Body of pancreas (tissue), 4 donors: Measurements from ENCODE around the gene ADAM33. TPM values are rescaled to one million over a fixed set of nuclear protein-coding genes. Genes with fewer than 3 reads are reported as not detected.

ENCODE experiments used
- ATAC-seq: fragments of 150-250 bp; one replicate; pipeline ENCODE4 v1.9.1; 2016
- DNase-seq, 4 donors: peaks; one replicate each; pipeline ENCODE4 v3.0.0-alpha.2; 2019
- H3K27ac ChIP-seq, 4 donors: fragments of 200-600 bp; sonication (generic); 1 replicate in 3 of 4; 2 replicates in 1 of 4; pipeline versions ENCODE4 v1.5.1 to v1.6.1; 2016 to 2019; ENCODE audit warnings: mild to moderate bottlenecking in 1 of 4, mixed read lengths in 1 of 4, moderate library complexity in 1 of 4
- H3K27me3 ChIP-seq, 2 donors: fragments of 200-600 bp; sonication (generic); one replicate each; pipeline ENCODE4 v1.6.0; 2016; ENCODE audit warnings: mild to moderate bottlenecking in 1 of 2
- H3K36me3 ChIP-seq, 2 donors: fragments of 200-600 bp; sonication (generic); replicated peaks in 1 of 2; 2 replicates each; pipeline ENCODE4 v1.5.1; 2016; ENCODE audit warnings: low read depth in 2 of 2; ENCODE audit not compliant: insufficient read depth in 1 of 2
- H3K4me1 ChIP-seq: fragments of 200-600 bp; sonication (generic); one replicate; pipeline ENCODE4 v1.6.0; 2016
- H3K4me3 ChIP-seq, 2 donors: fragments of 200-600 bp; sonication (generic); 1 replicate in 1 of 2; 2 replicates in 1 of 2; pipeline ENCODE4 v1.5.1; 2016 to 2019
- H3K9me3 ChIP-seq, 3 donors: fragments of 200-600 bp; sonication (generic); 1 replicate in 2 of 3; 2 replicates in 1 of 3; pipeline ENCODE4 v1.5.1; 2016
- POLR2A ChIP-seq, 3 donors: fragments of 450-650 bp; IDR thresholded peaks; one replicate each; pipeline ENCODE4 v1.6.1; 2016; ENCODE audit warnings: antibody characterized with exemption in 3 of 3, mild to moderate bottlenecking in 2 of 3
- WGBS, 2 donors: methylation state at CpG; one replicate each; pipeline ENCODE4 v1.1.5; 2017; 5-methylcytosine and 5-hydroxymethylcytosine counted together
- intact Hi-C: fragments of 100-400 bp; cut with DNase I; formaldehyde crosslinking; loops from one replicate; pipeline ENCODE4 v1.15.1; 2023
- total RNA-seq, 2 donors: library from RNA; depleted of rRNA; stranded (reverse); fragments of >200 nt; gene quantifications; one replicate each; pipeline ENCODE4 v1.1.0, GENCODE V29; 2016
- TF ChIP-seq, protein P1 (sequence below), 7 experiments: fragments of 450-650 bp in 4 of 7; fragments of 200-600 bp in 3 of 7; sonication (generic) in 3 of 7; IDR thresholded peaks; one replicate each; pipeline ENCODE4 v1.5.1; 2016 to 2019; ENCODE audit warnings: antibody characterized with exemption in 7 of 7

Gene ADAM33
- total RNA-seq, 2 donors from 2014 or later: 11.2 to 29.0 TPM

DNA sequence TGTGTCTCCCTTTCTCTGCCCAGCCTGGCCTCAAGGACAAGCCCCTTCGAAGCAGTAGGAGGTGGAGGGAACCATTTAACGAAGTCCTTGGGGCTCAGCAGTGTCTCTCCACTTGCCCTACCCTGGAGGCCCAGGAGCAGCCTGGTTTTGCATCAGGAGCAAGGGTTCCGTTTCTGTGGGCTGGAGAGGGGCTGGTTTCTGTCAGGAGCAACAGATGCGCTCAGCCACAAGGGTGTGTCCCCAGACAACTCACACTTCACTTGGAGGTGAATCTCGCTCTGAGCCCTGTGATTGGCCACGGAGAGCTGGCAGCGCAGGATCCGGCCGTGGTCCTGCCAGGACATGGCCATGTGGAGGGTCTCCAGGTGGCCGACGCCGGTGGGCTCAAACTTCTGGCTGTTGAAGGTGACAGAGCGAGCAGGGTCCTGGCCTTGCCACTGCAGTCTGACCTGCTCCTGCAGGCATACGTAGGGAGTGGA, 23.7 kb upstream of the ADAM33 start:
- H3K4me1 ChIP-seq: no peaks in the 10 kb centered on the region
- no peak overlapping the region for H3K27ac ChIP-seq
- TF ChIP-seq, protein P1, sequence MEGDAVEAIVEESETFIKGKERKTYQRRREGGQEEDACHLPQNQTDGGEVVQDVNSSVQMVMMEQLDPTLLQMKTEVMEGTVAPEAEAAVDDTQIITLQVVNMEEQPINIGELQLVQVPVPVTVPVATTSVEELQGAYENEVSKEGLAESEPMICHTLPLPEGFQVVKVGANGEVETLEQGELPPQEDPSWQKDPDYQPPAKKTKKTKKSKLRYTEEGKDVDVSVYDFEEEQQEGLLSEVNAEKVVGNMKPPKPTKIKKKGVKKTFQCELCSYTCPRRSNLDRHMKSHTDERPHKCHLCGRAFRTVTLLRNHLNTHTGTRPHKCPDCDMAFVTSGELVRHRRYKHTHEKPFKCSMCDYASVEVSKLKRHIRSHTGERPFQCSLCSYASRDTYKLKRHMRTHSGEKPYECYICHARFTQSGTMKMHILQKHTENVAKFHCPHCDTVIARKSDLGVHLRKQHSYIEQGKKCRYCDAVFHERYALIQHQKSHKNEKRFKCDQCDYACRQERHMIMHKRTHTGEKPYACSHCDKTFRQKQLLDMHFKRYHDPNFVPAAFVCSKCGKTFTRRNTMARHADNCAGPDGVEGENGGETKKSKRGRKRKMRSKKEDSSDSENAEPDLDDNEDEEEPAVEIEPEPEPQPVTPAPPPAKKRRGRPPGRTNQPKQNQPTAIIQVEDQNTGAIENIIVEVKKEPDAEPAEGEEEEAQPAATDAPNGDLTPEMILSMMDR (IDR thresholded peaks at IDR 0.05): no peak
- TF ChIP-seq POLR2A (IDR thresholded peaks at IDR 0.05): no peak
- no peaks in the 10 kb centered on the region for H3K27me3 ChIP-seq
- no peak overlapping the region for H3K4me3 ChIP-seq
- intact Hi-C loops: no loop called here
- no peaks in the 10 kb centered on the region for H3K9me3 ChIP-seq
- DNase-seq (no peak), ATAC-seq (no peak)
- no peaks in the 10 kb centered on the region for H3K36me3 ChIP-seq
- WGBS, 2 donors: 62 to 78% methylated on average over 2 to 14 of the region's 14 CpGs

DNA sequence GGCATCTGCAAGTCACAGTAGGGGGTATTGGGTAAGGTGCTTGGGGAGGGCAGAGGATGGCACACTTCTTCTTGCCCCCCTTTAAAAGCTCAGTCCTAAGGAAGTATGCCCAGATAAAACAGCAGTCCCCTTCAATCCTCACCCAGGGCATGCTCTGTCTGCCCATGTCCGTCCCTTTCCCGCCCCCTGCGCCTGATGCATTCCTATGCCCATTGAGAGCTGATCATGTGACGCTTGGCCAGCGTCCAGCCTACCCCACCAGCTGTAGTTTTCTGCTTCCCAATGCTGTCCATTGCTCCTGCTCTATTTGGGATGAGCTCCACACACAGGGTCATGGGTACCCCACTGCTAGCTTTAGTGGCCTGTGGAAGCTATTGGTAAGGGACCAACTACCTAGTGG, 22.3 kb upstream of the ADAM33 start:
- intact Hi-C loops: no loop called here
- ATAC-seq: no peak
- Histone ChIP-seq H3K36me3 (no peaks in the 10 kb centered on the region), H3K4me3 (no peak overlapping the region), H3K9me3 (no peaks in the 10 kb centered on the region), H3K27me3 (no peaks in the 10 kb centered on the region), H3K27ac (no peak overlapping the region), H3K4me1 (no peaks in the 10 kb centered on the region)
- DNase-seq: no peak
- TF ChIP-seq POLR2A (IDR thresholded peaks at IDR 0.05): no peak
- TF ChIP-seq, protein P1 (IDR thresholded peaks at IDR 0.05): no peak
- WGBS, 2 donors: 70 to 76% methylated on average over 5 of the region's 5 CpGs

DNA sequence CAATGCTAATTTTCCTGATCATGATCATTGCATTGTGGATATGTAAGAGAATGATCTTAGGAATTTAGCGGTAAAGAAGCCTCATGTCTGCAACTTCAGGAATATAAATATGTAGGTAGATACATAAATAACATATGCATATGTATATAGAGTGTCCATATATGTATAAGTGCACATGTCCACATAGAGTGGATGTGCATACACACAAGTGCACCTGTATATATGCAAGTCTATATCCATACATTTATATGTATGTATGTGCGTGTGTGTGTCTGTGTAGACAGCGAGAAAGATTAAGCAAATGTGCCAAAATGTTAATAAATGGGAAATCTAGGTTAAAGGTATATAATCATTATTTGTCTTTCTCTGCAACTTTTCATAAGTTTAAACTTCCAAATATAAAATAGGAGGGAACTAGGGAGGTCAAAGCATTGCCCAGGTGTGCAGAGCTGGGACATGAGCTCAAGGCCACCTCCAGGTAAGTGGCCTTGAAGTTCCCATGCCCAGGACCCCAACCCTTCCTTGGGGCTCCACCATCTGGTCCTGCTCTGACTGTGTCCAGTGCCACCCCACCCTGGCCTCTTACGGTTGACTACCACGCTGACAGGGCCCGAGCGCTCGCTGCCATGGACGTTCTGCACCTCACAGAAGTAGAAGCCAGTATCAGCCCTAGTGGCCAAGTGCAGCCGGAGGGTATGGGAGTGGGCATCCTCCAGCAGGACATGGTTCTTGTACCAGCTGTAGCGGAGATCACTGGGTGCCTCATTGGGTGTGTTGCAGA, 21.0 kb upstream of the ADAM33 start:
- WGBS, 2 donors: 89 to 91% methylated on average over 3 to 11 of the region's 11 CpGs
- intact Hi-C loops: no loop called here
- H3K27me3 ChIP-seq: no peaks in the 10 kb centered on the region
- H3K27ac ChIP-seq: no peak overlapping the region
- no peaks in the 10 kb centered on the region for H3K36me3 ChIP-seq
- ATAC-seq (peak; percentile 15), DNase-seq (no peak)
- TF ChIP-seq, protein P1 (IDR thresholded peaks at IDR 0.05): no peak
- TF ChIP-seq POLR2A (IDR thresholded peaks at IDR 0.05): no peak
- H3K9me3 ChIP-seq: no peaks in the 10 kb centered on the region
- no peaks in the 10 kb centered on the region for H3K4me1 ChIP-seq
- H3K4me3 ChIP-seq: no peak overlapping the region

DNA sequence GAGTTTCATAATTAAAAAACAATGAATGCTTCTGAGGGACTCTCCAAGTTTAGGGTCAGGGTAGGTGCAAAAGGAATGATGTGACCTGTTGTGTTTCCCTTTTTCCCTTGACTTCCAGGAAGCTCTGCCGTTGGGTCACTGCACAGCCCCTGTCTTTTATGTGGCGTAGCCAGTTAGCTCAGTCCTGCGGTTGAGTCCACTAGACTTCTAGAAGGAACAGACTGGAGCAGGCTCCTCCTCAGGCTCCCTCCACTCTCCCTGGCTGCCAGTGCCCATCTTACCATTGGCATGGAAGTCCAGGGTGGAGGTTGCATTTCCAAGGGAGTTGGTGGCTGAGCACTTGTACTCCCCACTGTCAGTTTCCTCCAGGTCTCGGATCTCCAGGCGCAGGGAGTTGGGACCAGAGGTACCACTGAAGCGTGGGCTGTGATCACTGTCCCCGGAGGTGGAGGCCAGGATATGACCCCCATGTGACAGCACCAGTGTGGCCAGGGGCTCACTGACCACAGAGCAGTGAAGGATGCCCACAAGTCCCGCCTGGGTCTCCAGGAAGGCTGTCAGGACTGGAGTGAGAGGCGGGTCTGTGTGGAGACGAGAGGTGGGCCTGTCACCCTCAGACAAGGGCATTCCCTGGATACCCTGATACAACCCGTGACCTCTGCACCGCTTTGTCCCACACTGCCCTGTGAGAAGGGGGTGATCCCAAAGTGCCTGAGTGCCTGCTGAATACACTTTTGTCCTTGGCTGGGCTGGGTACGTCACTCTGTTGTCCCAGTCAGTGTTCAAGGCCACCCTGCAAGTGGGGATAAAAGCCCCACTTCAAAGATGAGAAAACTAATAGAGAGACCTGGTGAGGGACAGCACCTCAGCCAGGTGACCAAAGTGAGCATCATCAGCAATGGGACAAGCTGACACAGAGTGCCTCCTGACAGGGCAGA, 19.5 kb upstream of the ADAM33 start:
- H3K4me3 ChIP-seq: no peak overlapping the region
- WGBS, 2 donors: 70% methylated on average over 9 to 13 of the region's 13 CpGs
- no peak for DNase-seq
- ATAC-seq: no peak
- H3K36me3 ChIP-seq: no peaks in the 10 kb centered on the region
- no peaks in the 10 kb centered on the region for H3K9me3 ChIP-seq
- no peaks in the 10 kb centered on the region for H3K4me1 ChIP-seq
- intact Hi-C loops: no loop called here
- no peak overlapping the region for H3K27ac ChIP-seq
- H3K27me3 ChIP-seq: no peaks in the 10 kb centered on the region
- TF ChIP-seq, protein P1 (IDR thresholded peaks at IDR 0.05): no peak
- no peak for TF ChIP-seq POLR2A (IDR thresholded peaks at IDR 0.05)
